NCI-H2029 (cell line): Measurements from ENCODE around the gene PRKAG2.
A peak's percentile ranks its signal among the peaks of the same experiment; 100 is the strongest.
"Not testable (repeated sequence)": the region's sequence is repeated elsewhere in the genome, so short reads cannot be mapped to it uniquely, and the experiment has no call there.

Experiments used
- DNase-seq: peaks from one replicate; lab custom pipeline; 2025; lab: John Stamatoyannopoulos, UW

PRKAG2 gene

GRCh38 chr7:151785681-151785965 lies 91.3 kb downstream of the PRKAG2 start:
- no peak for DNase-seq

DNA sequence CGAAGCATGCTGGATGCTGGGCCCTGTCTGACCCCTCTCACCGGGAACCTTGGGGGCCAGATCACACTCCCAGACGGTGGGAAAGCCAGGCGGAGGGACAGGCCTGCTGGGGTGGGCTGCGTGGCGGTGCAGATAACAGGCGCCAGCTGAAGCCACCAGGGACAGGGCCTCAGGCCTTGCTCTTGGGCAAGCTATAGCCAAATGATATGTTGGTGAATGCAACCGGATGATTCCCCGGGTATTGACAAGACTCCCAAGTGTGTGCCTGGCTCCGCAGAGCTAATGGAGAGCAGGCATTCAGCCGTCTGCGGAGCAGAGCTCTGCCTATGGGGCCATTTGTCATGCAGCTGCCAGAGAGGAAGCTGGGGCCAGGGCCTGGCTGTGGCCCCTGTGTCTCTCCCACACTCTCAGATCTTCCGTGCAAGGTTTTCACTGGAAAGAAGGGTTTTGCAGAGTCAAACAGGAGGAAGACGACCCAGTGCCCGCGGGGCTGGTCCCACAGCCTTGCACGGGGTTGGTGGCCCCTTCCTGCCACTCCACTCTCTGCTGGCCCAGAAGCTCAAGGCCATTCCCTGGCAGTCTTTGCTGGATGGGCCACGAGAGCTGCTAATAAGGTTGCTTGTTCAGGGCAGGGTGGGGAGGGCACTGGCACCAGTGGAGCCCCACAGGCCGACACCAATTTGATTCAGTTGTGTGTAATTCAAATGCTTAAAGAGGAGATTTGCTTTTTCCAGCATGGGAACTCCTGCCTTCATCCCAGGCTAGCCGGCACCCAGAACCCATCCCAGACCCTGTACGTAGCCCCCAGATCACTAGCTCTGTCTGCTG lies 91.8 kb downstream of the PRKAG2 start:
- DNase-seq, result no peak

DNA sequence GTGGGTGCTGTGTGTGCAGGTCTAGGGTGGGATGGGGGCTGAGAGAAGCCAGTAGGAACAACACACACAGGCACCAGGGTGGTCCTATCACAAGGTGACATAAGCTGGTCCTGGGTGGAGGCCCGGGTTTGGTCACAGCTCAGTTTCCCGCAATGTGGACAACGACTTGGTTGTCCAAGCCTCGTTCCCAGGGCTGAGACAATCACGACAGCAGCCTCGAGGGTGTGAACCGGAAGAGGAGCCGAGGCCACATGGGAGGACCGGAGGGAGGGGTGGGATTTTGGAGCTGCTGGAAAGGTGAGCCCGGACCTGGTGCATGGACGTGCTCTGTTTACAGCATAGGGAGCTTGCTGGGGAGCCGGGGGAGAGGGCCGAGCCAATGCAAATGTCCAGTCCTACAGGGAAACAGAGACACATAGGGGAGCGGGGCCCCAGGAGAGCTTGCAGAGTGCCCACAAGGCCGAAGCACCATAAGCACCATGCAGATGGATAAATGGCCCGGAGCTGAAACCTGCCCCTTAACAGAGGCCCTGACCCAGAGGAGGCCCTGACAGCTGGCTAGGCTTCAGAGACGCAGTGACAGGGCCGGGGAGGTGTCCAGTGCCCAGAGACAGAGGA lies 92.8 kb downstream of the PRKAG2 start:
- DNase-seq, result no peak

DNA sequence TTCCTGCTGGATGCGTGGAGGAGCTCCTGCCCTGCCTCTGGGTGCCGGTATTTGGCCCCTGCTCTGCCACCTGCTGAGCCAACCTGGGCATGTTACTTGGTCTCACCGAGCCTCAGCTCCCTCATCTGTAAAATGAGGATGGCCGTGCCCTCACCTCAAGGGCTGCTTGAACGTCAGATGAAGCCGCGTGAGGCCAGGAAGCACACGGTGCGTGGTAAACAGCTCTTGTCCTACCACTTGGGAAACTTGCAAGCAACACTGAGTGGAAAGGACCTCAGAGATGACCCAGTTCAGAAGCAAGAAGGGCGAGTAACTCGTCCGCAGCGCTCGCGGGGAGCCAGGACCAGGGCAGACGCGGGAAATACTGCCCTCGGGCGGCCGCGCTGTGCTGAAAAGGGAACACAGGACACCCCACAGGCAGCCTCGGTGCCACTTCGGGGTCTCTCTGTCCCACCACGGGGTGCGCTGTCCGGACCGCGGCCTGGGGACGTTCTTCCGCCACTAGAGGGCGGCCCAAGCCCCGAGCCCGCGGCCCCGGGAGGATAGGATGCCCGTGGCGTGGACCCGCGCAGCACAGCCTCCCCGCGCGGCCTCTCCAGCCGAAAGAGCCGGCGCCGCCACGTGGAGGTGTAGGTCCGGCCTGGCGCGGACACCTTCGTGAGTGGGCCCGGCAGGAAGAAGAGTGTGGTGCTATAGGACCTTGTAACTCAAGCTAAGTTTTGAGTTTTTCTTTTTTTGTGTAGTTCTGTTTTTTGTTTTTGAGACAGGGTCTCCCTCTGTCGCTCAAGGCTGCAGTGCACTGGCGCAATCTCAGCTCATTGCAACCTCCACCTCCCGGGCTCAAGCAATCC lies 94.1 kb downstream of the PRKAG2 start:
- no peak for DNase-seq

GRCh38 chr7:151782256-151782597 lies 94.7 kb downstream of the PRKAG2 start:
- DNase-seq, result not testable (repeated sequence)

DNA sequence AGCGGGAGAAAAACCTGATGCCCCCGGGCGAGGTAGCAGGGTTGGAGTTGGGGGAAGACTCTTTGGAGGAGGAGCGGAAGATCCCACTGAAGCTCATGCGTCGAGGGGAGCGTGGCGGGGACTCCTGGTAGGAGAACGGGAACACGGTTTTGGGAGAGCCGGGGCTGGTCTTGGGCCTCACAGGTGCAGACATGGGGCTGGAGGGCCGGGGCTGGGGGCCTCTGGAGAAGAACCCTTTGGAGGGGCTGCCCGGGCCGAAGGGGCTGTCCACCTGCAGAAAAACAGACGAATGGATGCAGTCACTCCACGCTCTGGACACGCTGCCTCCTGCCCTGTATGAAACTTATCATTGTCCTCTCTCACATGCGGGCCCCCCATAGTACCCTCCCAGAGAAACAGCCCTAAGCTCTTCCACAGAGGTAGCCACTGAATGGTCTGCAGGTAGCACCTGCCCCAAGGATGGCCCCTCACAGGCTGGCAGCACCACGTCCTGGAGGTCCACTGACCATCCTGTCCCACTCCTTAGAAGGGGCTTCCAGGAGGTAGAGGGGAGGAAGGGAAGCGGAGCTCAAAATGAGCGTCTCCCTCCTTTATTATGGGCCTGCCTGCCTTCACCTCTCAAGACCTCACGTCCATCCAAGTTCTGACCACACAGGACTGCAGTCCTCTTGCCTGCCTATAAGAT lies 95.6 kb downstream of the PRKAG2 start:
- DNase-seq, result no peak

- DNase-seq, result no peak
Measured at GRCh38 chr7:151780631-151781030, 96.3 kb downstream of the PRKAG2 start.

DNA sequence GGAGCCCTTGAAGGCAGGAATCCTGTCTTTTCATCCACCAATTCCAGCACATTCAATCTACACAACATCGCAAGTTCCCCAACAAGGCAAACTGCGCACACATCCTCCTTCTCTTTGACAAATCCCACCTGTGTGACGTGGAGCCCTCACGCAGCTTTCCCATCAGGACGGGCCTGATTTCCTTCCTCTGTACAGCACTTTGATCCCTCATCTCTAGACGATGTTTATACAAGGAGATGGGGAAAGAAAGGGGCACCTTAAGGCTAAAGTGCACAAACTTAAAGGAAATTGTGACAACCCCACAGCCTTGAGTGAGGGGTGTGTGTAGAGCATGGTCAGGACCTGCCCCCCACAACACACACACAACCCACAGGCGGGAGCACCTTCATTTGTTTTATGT lies 97.2 kb downstream of the PRKAG2 start:
- DNase-seq, result no peak

DNA sequence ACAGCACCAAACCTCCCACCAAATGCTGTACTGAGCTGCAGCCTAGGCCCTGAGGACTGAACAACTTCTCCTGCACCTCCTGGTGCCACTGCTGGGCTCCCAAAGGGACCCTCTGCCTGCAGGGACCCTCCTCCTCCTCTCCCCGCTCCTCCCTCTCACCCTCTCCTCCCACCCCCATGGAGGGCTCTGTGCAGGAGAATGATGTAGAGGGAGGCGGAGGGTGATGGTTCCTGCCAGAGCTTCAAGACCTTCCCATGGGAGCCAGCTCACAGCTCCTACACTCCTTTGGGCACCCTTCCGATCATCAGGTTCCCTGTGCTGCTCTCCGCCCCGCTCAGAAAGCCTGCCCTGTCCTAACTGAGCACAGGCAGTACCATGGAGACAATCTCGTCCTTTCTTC lies 97.7 kb downstream of the PRKAG2 start:
- DNase-seq, result no peak

- DNase-seq, result no peak
Measured at GRCh38 chr7:151777908-151778670, 98.8 kb downstream of the PRKAG2 start.

DNA sequence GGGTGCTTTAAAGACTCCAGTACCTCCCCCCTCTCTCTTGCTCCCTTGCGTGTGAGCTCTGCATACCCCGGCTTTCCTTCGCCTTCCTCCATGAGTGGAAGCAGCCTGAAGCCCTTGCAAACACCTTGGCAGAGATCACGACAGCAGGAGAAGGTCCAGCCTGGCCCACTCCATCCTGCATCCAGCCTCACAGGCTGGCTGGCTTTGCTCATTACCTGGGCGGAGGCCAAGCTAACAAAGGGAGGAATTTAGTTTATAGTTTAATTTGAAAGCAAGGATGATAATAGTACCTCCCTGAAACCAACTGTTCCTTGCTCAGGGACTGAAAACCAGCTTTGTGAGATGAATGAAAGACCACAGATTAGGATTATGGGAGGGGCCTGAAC lies 99.4 kb downstream of the PRKAG2 start:
- no peak for DNase-seq

DNA sequence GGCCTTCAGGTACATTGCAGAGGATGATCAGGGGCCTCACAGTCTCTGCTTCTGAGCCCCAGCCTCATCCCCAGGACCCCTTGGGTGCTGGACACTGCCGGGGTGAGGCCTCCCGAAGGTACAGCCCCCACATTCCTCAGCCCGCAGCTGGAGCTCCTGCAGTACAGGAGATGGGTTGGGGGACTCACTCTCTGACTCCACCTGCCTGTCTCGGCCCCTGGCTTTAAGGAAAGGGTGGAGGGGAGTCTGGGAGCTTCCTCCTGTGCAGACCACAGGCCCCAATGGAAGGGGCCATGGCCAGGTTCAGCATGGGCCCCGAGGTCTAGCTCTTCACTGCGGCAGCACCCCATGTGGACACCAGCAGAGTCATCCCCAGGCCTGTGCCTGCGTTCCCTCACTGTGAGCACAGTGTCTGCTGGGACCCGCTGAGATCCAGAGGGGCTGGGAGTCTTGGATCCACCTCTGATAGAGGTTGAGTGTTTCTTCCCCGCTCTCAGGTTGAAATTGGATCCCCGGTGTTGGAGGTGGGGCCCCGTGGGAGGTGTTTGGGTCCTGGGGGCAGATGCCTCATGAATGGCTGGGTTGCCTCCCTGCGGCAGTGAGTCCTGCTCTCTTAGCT lies 99.9 kb downstream of the PRKAG2 start:
- no peak for DNase-seq

DNA sequence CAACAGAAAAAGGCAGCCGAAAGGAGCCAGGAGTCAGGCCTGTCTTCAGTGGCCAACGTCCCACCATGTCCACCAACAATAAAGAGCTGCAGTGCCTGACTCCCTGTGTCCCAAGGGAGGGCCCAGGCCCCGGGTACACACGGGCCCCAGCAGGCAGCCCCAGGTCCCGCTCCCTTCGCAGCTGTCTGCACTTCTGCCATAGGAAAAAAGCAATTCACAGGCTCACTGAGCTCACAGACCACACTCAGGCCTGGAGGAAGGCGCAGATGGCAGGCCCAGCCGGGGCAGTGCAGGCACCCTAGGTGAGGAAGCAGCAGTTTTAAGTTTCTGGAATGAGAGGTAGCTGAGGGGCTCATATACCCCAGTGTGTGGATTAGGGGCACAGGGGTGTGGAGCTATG lies 100.5 kb downstream of the PRKAG2 start:
- no peak for DNase-seq

DNA sequence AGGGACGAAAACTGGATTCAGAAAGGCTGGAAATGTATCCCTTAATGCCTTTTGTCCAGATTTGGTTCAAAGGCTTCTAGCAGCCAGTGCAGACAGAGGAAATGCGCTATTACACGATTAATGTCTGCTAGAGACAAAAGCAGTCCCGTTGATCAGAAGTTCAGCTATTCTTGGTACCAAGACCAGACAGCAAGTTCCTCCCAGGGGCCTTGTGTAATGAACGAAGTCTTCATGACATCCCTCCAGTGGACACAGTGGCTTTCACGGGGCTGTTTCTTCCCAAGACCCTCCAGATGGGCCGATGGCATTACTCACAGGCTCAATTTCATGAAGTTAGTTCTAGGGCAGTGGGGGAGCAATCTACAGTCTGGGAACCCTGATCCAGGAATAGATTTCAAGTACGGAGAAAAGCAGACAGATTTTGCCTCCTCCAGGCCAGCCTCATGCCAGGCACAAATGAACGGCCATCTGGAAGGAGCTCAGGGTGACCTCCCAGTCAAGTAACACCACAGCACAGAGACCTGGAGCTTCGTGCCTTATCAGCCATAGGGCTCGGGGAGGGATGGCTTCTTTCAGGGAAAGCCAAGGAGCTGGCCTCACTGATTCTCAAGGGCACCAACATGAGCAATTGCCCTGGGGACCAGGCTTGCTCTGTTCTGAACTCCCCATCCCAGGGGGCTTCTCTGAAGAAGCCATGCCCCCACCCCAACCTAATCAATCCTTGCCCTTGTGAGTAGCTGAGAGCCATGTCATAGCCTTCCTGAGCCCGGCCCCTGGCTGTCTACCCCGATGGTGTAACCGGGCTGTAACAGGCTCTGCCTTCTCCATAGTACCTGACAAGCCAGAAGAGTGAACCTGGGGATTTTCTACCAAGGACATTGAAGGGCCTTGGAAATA lies 101.1 kb downstream of the PRKAG2 start:
- no peak for DNase-seq

GRCh38 chr7:151774951-151775350 lies 102.0 kb downstream of the PRKAG2 start:
- DNase-seq, result no peak

GRCh38 chr7:151773797-151774196 lies 103.1 kb downstream of the PRKAG2 start:
- peak; percentile 67 for DNase-seq

DNA sequence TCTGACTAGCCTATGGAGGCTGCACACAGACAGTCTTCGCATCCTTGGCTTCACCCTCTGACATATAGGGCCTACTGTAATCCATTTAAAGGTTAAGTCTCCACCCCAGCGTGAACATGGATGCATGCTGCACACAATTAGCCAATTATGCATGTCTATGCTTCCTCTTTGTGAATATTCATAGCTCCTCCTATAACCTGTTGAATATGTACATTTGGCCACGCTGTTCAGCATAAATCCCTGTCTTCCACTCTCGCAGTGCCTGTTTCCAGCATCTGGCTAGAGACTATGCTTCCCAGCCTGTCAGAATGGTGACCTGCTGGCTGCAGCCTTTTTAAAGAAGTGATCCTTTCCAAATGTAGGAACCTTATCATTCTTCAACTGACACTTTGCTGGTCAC lies 106.7 kb downstream of the PRKAG2 start:
- no peak for DNase-seq

DNA sequence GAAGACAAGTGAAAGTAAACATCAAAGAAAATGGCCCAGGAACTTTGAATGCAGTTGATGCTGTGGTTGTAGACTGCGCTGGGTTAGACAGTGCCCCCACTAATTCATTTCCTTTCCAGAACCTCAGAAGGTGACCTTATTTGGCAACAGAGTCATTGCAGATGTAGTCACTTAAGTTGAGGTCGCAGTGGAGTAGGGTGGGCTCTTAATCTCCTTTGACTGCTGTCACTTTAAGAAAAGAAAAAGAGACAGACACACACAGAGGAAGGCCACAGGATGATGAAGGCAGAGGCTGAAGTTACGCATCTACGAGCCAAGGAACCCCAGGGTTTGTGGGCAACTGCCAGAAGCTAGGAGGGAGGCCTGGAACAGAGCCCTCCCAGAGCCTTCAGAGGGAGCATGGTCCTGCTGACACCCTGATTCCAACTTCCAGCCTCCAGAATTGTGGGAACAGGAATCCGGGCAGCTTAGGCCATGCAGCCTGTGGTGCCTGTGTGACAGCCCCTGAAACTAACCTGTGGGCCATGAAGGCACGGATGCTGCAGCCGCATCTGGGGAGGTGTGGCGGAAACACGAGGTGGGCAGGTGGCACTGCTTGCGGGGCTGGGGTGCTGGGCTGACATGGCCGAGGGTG lies 107.6 kb downstream of the PRKAG2 start:
- no peak for DNase-seq

GRCh38 chr7:151768805-151769187 lies 108.1 kb downstream of the PRKAG2 start:
- DNase-seq, result no peak

- no peak for DNase-seq
Measured at GRCh38 chr7:151767557-151767956, 109.4 kb downstream of the PRKAG2 start.
